ENCODE measurements around the gene KLK8. TPM values are rescaled to one million over a fixed set of nuclear protein-coding genes. Genes with fewer than 3 reads are reported as not detected.

Gene KLK8
- total RNA-seq: not detected in 2 replicates

GRCh38 chr19:51001515-51001914 lies at the start of gene KLK8:
Gene KLK8, minus strand, starts transcription at chr19:51001604. Its CDS starts 437 bp downstream, at chr19:51001167.

DNA sequence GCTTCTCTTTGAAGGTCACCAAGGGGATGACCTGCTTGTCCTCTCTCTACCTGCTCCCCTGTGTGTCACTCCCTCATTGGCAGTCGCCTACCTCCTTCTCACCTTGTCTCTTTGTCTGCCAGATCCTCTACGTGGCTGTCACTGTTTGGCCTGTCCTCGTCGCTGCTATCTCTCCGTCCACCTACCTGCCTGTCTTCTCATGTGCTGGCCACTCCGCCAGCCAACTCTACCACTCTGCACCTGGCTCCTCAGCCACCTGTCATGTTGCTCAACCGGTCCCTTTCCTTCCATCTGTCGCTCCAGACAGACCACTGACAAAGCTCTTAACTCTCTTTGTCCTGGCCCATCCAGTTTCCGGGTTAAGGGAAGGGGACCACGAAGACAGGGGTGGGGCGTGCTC lies 33.3 kb upstream of the KLK8 start, which contains the start of gene KLK12:
Gene KLK12 (minus strand): TSS at position 299 of the 400 bp plus-strand sequence. CDS start 381 bp downstream, outside the sequence.

GRCh38 chr19:51026554-51026831 lies 25.1 kb upstream of the KLK8 start, which contains the start of gene KLK11:
Gene KLK11, minus strand, starts transcription at chr19:51026616. Its CDS starts 985 bp downstream, at chr19:51025631.

DNA sequence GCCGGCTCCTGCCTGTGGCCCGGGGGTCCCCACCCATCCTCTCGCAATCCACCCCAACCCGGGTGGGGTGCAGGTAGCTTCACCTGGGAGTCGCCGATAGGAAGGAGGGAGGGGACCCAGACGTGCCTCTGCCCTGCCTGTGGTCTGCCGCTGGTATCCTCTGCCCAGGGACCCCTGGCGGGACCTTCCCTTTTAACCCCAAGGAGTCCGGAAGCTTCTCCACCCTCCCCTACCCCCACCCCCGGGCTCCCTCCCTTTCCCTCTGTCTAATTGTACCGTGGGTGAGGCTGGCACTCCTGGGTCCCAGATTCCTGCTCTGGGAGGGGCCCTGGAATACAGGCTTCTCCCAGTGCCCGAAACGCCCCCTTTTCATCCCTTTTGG lies 18.1 kb upstream of the KLK8 start, which contains the start of gene KLK10:
Gene KLK10 (minus strand): TSS at position 166 of the 382 bp plus-strand sequence. CDS start 579 bp downstream, outside the sequence.

GRCh38 chr19:50983625-50984292 lies 17.6 kb downstream of the KLK8 start, which contains the start of gene KLK7:
Gene KLK7, minus strand, starts transcription at chr19:50983917. Its CDS starts 1,518 bp downstream, at chr19:50982399.

GRCh38 chr19:50969413-50969760 lies 32.0 kb downstream of the KLK8 start, which contains the start of gene KLK6:
Gene KLK6, minus strand, starts transcription at chr19:50969591. Its CDS starts 1,487 bp downstream, at chr19:50968104.

GRCh38 chr19:50952910-50953309 lies 48.5 kb downstream of the KLK8 start, which contains the start of gene KLK5:
Gene KLK5, minus strand, starts transcription at chr19:50953038. Its CDS starts 381 bp downstream, at chr19:50952657.

Other genes starting within 250 kb of the KLK8 start
- gene GPR32, start 231.1 kb downstream of the KLK8 start, total RNA-seq: not detected in 2 replicates
- gene ACP4, start 211.2 kb downstream of the KLK8 start, total RNA-seq: not detected in 2 replicates
- not detected in 2 replicates for gene KLK1, start 177.8 kb downstream of the KLK8 start, total RNA-seq
- gene KLK15, start 168.0 kb downstream of the KLK8 start, total RNA-seq: not detected in 2 replicates
- not detected in 2 replicates for gene KLK3, start 146.7 kb downstream of the KLK8 start, total RNA-seq
- not detected in 2 replicates for gene KLK2, start 128.2 kb downstream of the KLK8 start, total RNA-seq
- gene KLK4, start 90.2 kb downstream of the KLK8 start, total RNA-seq: not detected in 2 replicates
- not detected in 2 replicates for gene KLK5, start 48.6 kb downstream of the KLK8 start, total RNA-seq
- not detected in 2 replicates for gene KLK6, start 32.0 kb downstream of the KLK8 start, total RNA-seq
- 0.13 TPM in 1 of 2 replicates, not detected in the other for gene KLK7, start 17.7 kb downstream of the KLK8 start, total RNA-seq
- not detected in 2 replicates for gene KLK10, start 18.1 kb upstream of the KLK8 start, total RNA-seq
- not detected in 2 replicates for gene KLK11, start 25.0 kb upstream of the KLK8 start, total RNA-seq
- not detected in 2 replicates for gene KLK12, start 33.4 kb upstream of the KLK8 start, total RNA-seq
- gene KLK13, start 63.5 kb upstream of the KLK8 start, total RNA-seq: not detected in 2 replicates
- not detected in 2 replicates for gene KLK14, start 81.3 kb upstream of the KLK8 start, total RNA-seq
- gene CTU1, start 106.8 kb upstream of the KLK8 start, total RNA-seq: 5.3 and 8.8 TPM in 2 replicates
- gene SIGLEC9, start 123.3 kb upstream of the KLK8 start, total RNA-seq: not detected in 2 replicates
- gene SIGLEC7, start 140.7 kb upstream of the KLK8 start, total RNA-seq: not detected in 2 replicates
- not detected in 2 replicates for gene CD33, start 223.5 kb upstream of the KLK8 start, total RNA-seq
- gene SIGLECL1, start 249.5 kb upstream of the KLK8 start, total RNA-seq: not detected in 2 replicates

All from smooth muscle cell of the pulmonary artery (primary cell).